ENCODE data around the gene EFHC2. TPM values are rescaled to one million over a fixed set of nuclear protein-coding genes. Genes with fewer than 3 reads are reported as not detected.

Gene EFHC2
- polyA plus RNA-seq, 1 donor (not counting 4 experiments of a cell fraction or from before 2014, with no cell fraction given) = 0.98 TPM

DNA sequence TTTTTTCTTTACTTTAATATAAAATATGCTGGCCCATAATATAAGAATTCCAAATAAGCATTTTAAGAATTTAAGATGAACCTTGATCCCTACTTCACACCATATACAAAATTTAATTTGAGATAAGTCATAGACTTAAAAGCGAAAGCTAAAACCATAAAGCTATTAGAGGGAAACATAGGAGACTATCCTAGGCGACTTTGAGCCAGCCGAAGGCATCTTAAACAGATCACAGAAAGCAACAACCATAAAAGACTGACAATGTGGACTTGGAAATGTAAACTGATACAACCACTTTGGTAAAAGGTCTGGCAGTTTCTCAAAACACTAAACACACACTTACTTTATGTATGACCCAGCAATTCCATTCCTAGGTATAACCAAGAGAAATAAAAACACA is 125.0 kb downstream of the EFHC2 start:
- Histone ChIP-seq H3K27ac (ENCODE audit: control insufficient read depth, insufficient read depth, low read length) (no peak overlapping the region), H3K4me3 (ENCODE audit: control insufficient read depth in 2 of 3, extremely low read depth in 1 of 3, insufficient read depth in 2 of 3, low read depth in 1 of 3, low read length in 3 of 3) (no peak overlapping the region), H3K79me2 (ENCODE audit: control insufficient read depth, insufficient read depth, low read length) (no peaks in the 10 kb centered on the region), H3K9ac (ENCODE audit: control insufficient read depth, extremely low read depth, insufficient read depth, low read length) (no peak overlapping the region), H3K36me3 (ENCODE audit: control insufficient read depth in 2 of 2, extremely low read depth in 1 of 2, insufficient read depth in 2 of 2, low read length in 2 of 2) (no peaks in the 10 kb centered on the region), H4K20me1 (ENCODE audit: control insufficient read depth, extremely low read depth, insufficient read depth, low read length) (no peaks in the 10 kb centered on the region), H3K9me3 (ENCODE audit: control insufficient read depth, low read depth, low read length) (no peaks in the 10 kb centered on the region), H3K9me1 (ENCODE audit: control insufficient read depth, extremely low read depth, insufficient read depth, low read length) (no peaks in the 10 kb centered on the region), H3K4me2 (ENCODE audit: control insufficient read depth, extremely low read depth, insufficient read depth, low read depth, low read length) (no peak overlapping the region), H3K4me1 (ENCODE audit: control insufficient read depth, extremely low read depth, insufficient read depth, low read length) (peaks cover 3% of the 10 kb centered on the region), H2AFZ (ENCODE audit: control insufficient read depth, low read length) (no peak overlapping the region), H3K27me3 (ENCODE audit: control insufficient read depth, extremely low read depth, insufficient read depth, low read length) (peaks cover 3% of the 10 kb centered on the region)
- TF ChIP-seq, protein P1, sequence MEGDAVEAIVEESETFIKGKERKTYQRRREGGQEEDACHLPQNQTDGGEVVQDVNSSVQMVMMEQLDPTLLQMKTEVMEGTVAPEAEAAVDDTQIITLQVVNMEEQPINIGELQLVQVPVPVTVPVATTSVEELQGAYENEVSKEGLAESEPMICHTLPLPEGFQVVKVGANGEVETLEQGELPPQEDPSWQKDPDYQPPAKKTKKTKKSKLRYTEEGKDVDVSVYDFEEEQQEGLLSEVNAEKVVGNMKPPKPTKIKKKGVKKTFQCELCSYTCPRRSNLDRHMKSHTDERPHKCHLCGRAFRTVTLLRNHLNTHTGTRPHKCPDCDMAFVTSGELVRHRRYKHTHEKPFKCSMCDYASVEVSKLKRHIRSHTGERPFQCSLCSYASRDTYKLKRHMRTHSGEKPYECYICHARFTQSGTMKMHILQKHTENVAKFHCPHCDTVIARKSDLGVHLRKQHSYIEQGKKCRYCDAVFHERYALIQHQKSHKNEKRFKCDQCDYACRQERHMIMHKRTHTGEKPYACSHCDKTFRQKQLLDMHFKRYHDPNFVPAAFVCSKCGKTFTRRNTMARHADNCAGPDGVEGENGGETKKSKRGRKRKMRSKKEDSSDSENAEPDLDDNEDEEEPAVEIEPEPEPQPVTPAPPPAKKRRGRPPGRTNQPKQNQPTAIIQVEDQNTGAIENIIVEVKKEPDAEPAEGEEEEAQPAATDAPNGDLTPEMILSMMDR (optimal IDR thresholded peaks at IDR 0.05 in 1 of 3, IDR thresholded peaks at IDR 0.05 in 1 of 3, conservative IDR thresholded peaks at IDR 0.05 in 1 of 3; ENCODE audit: extremely low read depth in 1 of 3, insufficient read depth in 2 of 3, low read length in 3 of 3) = no peak
- TF ChIP-seq EZH2 (IDR thresholded peaks at IDR 0.05; ENCODE audit: low read length) = no peak
- DNase-seq (ENCODE audit: low read depth, low spot score) = no peak
- FAIRE-seq = no peak
- dilution Hi-C loops (cut with MboI; ENCODE audit: extremely low pct_ligation_motif_present, low sequenced_read_pairs) = no loop called here

DNA sequence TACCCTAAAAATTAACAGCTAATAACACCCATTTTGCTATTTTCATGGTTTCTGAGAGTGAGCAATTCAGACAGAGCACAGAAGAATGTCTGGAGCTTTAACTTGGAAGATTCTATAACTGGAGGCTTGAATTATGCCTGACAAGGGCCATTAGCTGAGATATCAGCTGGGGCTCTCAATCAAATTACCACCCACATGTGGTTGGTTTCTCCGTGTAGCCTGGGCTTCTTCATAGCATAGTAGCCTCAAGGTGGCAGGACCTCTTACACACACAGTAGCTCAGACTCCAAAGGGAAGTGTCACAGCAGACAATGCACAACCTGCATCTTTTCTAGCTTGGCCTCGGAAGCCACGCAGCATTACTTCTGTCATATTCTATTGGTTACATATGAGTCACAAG is 127.3 kb downstream of the EFHC2 start:
- FAIRE-seq = no peak
- H3K27ac ChIP-seq (ENCODE audit: control insufficient read depth, insufficient read depth, low read length) = no peak overlapping the region
- H3K4me2 ChIP-seq (ENCODE audit: control insufficient read depth, extremely low read depth, insufficient read depth, low read depth, low read length) = no peak overlapping the region
- no peak for DNase-seq (ENCODE audit: low read depth, low spot score)
- no peak overlapping the region for H3K9ac ChIP-seq (ENCODE audit: control insufficient read depth, extremely low read depth, insufficient read depth, low read length)
- H3K4me3 ChIP-seq (ENCODE audit: control insufficient read depth in 2 of 3, extremely low read depth in 1 of 3, insufficient read depth in 2 of 3, low read depth in 1 of 3, low read length in 3 of 3) = no peak overlapping the region
- no peaks in the 10 kb centered on the region for H3K79me2 ChIP-seq (ENCODE audit: control insufficient read depth, insufficient read depth, low read length)
- H3K36me3 ChIP-seq (ENCODE audit: control insufficient read depth in 2 of 2, extremely low read depth in 1 of 2, insufficient read depth in 2 of 2, low read length in 2 of 2) = no peaks in the 10 kb centered on the region
- peaks cover 3% of the 10 kb centered on the region for H3K27me3 ChIP-seq (ENCODE audit: control insufficient read depth, extremely low read depth, insufficient read depth, low read length)
- dilution Hi-C loops (cut with MboI; ENCODE audit: extremely low pct_ligation_motif_present, low sequenced_read_pairs) = no loop called here
- TF ChIP-seq EZH2 (IDR thresholded peaks at IDR 0.05; ENCODE audit: low read length) = no peak
- TF ChIP-seq, protein P1 (optimal IDR thresholded peaks at IDR 0.05 in 1 of 3, IDR thresholded peaks at IDR 0.05 in 1 of 3, conservative IDR thresholded peaks at IDR 0.05 in 1 of 3; ENCODE audit: extremely low read depth in 1 of 3, insufficient read depth in 2 of 3, low read length in 3 of 3) = no peak
- no peaks in the 10 kb centered on the region for H3K9me3 ChIP-seq (ENCODE audit: control insufficient read depth, low read depth, low read length)
- no peak overlapping the region for H2AFZ ChIP-seq (ENCODE audit: control insufficient read depth, low read length)
- H3K4me1 ChIP-seq (ENCODE audit: control insufficient read depth, extremely low read depth, insufficient read depth, low read length) = no peaks in the 10 kb centered on the region
- no peaks in the 10 kb centered on the region for H3K9me1 ChIP-seq (ENCODE audit: control insufficient read depth, extremely low read depth, insufficient read depth, low read length)
- H4K20me1 ChIP-seq (ENCODE audit: control insufficient read depth, extremely low read depth, insufficient read depth, low read length) = no peaks in the 10 kb centered on the region
